Liver (tissue), 9 donors: Measurements from ENCODE around the gene PRKCH. TPM values are rescaled to one million over a fixed set of nuclear protein-coding genes. Genes with fewer than 3 reads are reported as not detected.

ENCODE experiments used
- DNase-seq: peaks from one replicate; pipeline ENCODE4 v3.0.0-alpha.2; 2017; ENCODE audit warnings: low spot score
- H3K27ac ChIP-seq, 2 donors: one replicate each; pipeline ENCODE4 v1.7.0; 2013; ENCODE audit warnings: inconsistent platforms in 2 of 2, low read length in 2 of 2, control low read depth in 1 of 2, low read depth in 1 of 2, mild to moderate bottlenecking in 1 of 2
- H3K27me3 ChIP-seq, 4 donors: one replicate each; pipeline versions ENCODE4 v1.6.1 to v1.7.0; 2013; ENCODE audit warnings: low read length in 3 of 4, inconsistent platforms in 1 of 4, mild to moderate bottlenecking in 1 of 4, moderate library complexity in 1 of 4; ENCODE audit not compliant: control insufficient read depth in 4 of 4, insufficient read depth in 4 of 4
- H3K36me3 ChIP-seq, 4 donors: one replicate each; pipeline versions ENCODE4 v1.6.1 to v1.7.0; 2013; ENCODE audit warnings: low read length in 3 of 4, mild to moderate bottlenecking in 3 of 4, low read depth in 1 of 4, moderate library complexity in 1 of 4; ENCODE audit not compliant: control insufficient read depth in 4 of 4, insufficient read depth in 3 of 4
- H3K4me1 ChIP-seq, 4 donors: one replicate each; pipeline versions ENCODE4 v1.6.1 to v1.7.0; 2013; ENCODE audit warnings: low read length in 3 of 4, mild to moderate bottlenecking in 3 of 4, moderate library complexity in 1 of 4; ENCODE audit not compliant: control insufficient read depth in 4 of 4, insufficient read depth in 4 of 4
- H3K4me3 ChIP-seq, 3 donors: one replicate each; pipeline versions ENCODE4 v1.6.1 to v1.7.0; 2013; ENCODE audit warnings: low read length in 3 of 3, control low read depth in 1 of 3, low read depth in 1 of 3, mild to moderate bottlenecking in 1 of 3
- H3K9ac ChIP-seq, 2 donors: one replicate each; pipeline ENCODE4 v1.7.0; 2013; ENCODE audit warnings: low read length in 2 of 2, mild to moderate bottlenecking in 2 of 2, moderate library complexity in 2 of 2, control low read depth in 1 of 2, low read depth in 1 of 2
- H3K9me3 ChIP-seq, 4 donors: one replicate each; pipeline versions ENCODE4 v1.6.1 to v1.7.0; 2013; ENCODE audit warnings: low read length in 3 of 4; ENCODE audit not compliant: control insufficient read depth in 4 of 4
- ATF3 ChIP-seq: IDR thresholded peaks from 2 replicates; pipeline ENCODE4 v1.6.1; 2016; ENCODE audit warnings: antibody characterized with exemption
- CTCF ChIP-seq: fragments of 150-350 bp; IDR thresholded peaks from 2 replicates; pipeline ENCODE4 v1.5.1; 2017; ENCODE audit warnings: improper control_type of control experiment, low read depth, low read length; ENCODE audit not compliant: missing input control
- EGR1 ChIP-seq, 2 donors: IDR thresholded peaks; 2 replicates each; pipeline ENCODE4 v1.6.1; 2016 to 2018; ENCODE audit warnings: antibody characterized with exemption in 2 of 2, low read depth in 2 of 2
- FOXA1 ChIP-seq: IDR thresholded peaks from 2 replicates; pipeline ENCODE4 v1.6.1; 2016; ENCODE audit warnings: antibody characterized with exemption
- FOXA2 ChIP-seq: IDR thresholded peaks from 2 replicates; pipeline ENCODE4 v1.6.1; 2016; ENCODE audit warnings: antibody characterized with exemption
- GABPA ChIP-seq, 2 donors: IDR thresholded peaks in 1 of 2; conservative IDR thresholded peaks in 1 of 2; 2 replicates each; pipeline ENCODE4 v1.6.1; 2016; ENCODE audit warnings: antibody characterized with exemption in 2 of 2, mild to moderate bottlenecking in 1 of 2, moderate library complexity in 1 of 2
- HNF4A ChIP-seq, 2 donors: conservative IDR thresholded peaks; 2 replicates each; pipeline ENCODE4 v1.6.1; 2016; ENCODE audit warnings: antibody characterized with exemption in 2 of 2, mild to moderate bottlenecking in 2 of 2
- HNF4G ChIP-seq: IDR thresholded peaks from 2 replicates; pipeline ENCODE4 v1.6.1; 2016; ENCODE audit warnings: antibody characterized with exemption
- JUND ChIP-seq, 2 donors: IDR thresholded peaks; 2 replicates each; pipeline ENCODE4 v1.6.1; 2016; ENCODE audit warnings: antibody characterized with exemption in 2 of 2
- MAX ChIP-seq: IDR thresholded peaks from 2 replicates; pipeline ENCODE4 v1.6.1; 2016; ENCODE audit warnings: antibody characterized with exemption
- NR2F2 ChIP-seq: IDR thresholded peaks from 2 replicates; pipeline ENCODE4 v1.6.1; 2016; ENCODE audit warnings: antibody characterized with exemption
- RAD21 ChIP-seq, 2 donors: IDR thresholded peaks; 2 replicates each; pipeline ENCODE4 v1.6.1; 2016; ENCODE audit warnings: antibody characterized with exemption in 2 of 2, mild to moderate bottlenecking in 2 of 2
- REST ChIP-seq: IDR thresholded peaks from 2 replicates; pipeline ENCODE4 v1.6.1; 2016; ENCODE audit warnings: antibody characterized with exemption, mild to moderate bottlenecking
- RXRA ChIP-seq, 2 donors: IDR thresholded peaks; 2 replicates each; pipeline ENCODE4 v1.6.1; 2017 to 2018; ENCODE audit warnings: antibody characterized with exemption in 2 of 2, mild to moderate bottlenecking in 1 of 2
- SP1 ChIP-seq: IDR thresholded peaks from 2 replicates; pipeline ENCODE4 v1.6.1; 2018; ENCODE audit warnings: antibody characterized with exemption, mild to moderate bottlenecking
- TAF1 ChIP-seq: conservative IDR thresholded peaks from 2 replicates; pipeline ENCODE4 v1.6.1; 2016; ENCODE audit warnings: antibody characterized with exemption, mild to moderate bottlenecking
- YY1 ChIP-seq: IDR thresholded peaks from 2 replicates; pipeline ENCODE4 v1.6.1; 2016; ENCODE audit warnings: antibody characterized with exemption, mild to moderate bottlenecking
- ZBTB33 ChIP-seq: IDR thresholded peaks from 2 replicates; pipeline ENCODE4 v1.6.1; 2016; ENCODE audit warnings: antibody characterized with exemption
- WGBS: extraction: QIAGEN DNeasy Blood & Tissue Kit; methylation state at CpG from one replicate; pipeline ENCODE4 v1.1.7; 2013; 5-methylcytosine and 5-hydroxymethylcytosine counted together
- polyA plus RNA-seq, 2 donors: library from polyadenylated mRNA; stranded (reverse) in 1 of 2; unstranded in 1 of 2; fragments of 200-250 nt in 1 of 2; fragments of >200 nt in 1 of 2; fragmentation: Nextera tagmentation in 1 of 2; extraction: Ambion mirVana in 1 of 2; gene quantifications; one replicate each; pipeline versions ENCODE4 v1.2.1 to v1.2.3, GENCODE V29; 2013 to 2015
- total RNA-seq, 2 donors: library from RNA; depleted of rRNA; stranded (reverse); fragments of >200 nt; gene quantifications; one replicate each; pipeline ENCODE4 v1.2.3, GENCODE V29; 2014
- donor health status: healthy.
- donor health status: healthy.
- donor health status: healthy.
- donor health status: healthy.
- donor health status: healthy.

Gene PRKCH
- total and polyA plus RNA-seq, 4 donors: 3.9 to 13.7 (median 7.0) TPM

GRCh38 chr14:61538464-61539022 lies 217.2 kb downstream of the PRKCH start:
- Histone ChIP-seq H3K36me3 (no peaks in the 10 kb centered on the region), H3K9me3 (no peaks in the 10 kb centered on the region), H3K27me3 (no peaks in the 10 kb centered on the region), H3K4me1 (peaks cover 7 to 37% (median 27%) of the 10 kb centered on the region in 4 donors), H3K27ac (peak overlapping the region; percentile 49 to 52), H3K4me3 (no peak overlapping the region), H3K9ac (no peak overlapping the region)
- no peak for DNase-seq
- TF ChIP-seq TAF1: no peak
- TF ChIP-seq CTCF: no peak
- no peak for TF ChIP-seq ATF3
- no peak for TF ChIP-seq NR2F2
- no peak for TF ChIP-seq REST
- peak; percentile 15 for TF ChIP-seq FOXA2
- TF ChIP-seq YY1: no peak
- TF ChIP-seq FOXA1: no peak
- TF ChIP-seq RXRA (IDR thresholded peaks at IDR 0.05): peak; percentile 62 to 74
- peak in 1 of 2 donors; percentile 36 for TF ChIP-seq JUND (IDR thresholded peaks at IDR 0.05)
- peak; percentile 65 to 70 for TF ChIP-seq HNF4A (conservative IDR thresholded peaks at IDR 0.05)
- no peak for TF ChIP-seq ZBTB33
- TF ChIP-seq EGR1 (IDR thresholded peaks at IDR 0.05; ENCODE audit: low read depth in 2 of 2): peak in 1 of 2 donors; percentile 38
- TF ChIP-seq MAX: peak; percentile 44
- TF ChIP-seq HNF4G: no peak
- peak; percentile 58 for TF ChIP-seq SP1
- peak; percentile 23 to 32 for TF ChIP-seq RAD21 (IDR thresholded peaks at IDR 0.05)
- TF ChIP-seq GABPA (IDR thresholded peaks at IDR 0.05 in 1 of 2, conservative IDR thresholded peaks at IDR 0.05 in 1 of 2): no peak
- 32% methylated on average over 5 of the region's 5 CpGs for WGBS
